ENCODE data around the gene NAB1. TPM values are rescaled to one million over a fixed set of nuclear protein-coding genes. Genes with fewer than 3 reads are reported as not detected.

Gene NAB1
- total RNA-seq, 1 experiment from 2014 or later = 137 TPM

DNA sequence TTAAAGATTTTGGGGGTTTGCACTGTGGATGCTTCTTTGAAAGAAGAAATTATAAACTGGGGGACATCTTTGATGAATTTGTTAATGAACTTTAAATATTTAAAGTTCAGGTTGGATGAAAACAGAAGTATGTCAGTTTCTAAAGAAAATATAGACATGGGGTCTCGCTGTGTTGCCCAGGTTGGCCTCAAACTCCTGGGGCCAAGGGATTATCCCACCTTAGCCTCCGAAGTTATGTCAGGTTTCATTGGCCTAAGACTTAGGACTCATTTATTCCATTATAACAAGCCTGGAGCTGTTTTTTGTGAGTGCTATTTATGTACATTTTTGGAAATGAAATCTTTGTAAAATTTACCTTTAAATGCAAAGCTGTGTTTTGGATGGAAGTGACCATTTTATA is 2.5 kb downstream of the NAB1 start:
- Histone ChIP-seq H3K9me3 (replicated peaks) (0 out of 2 replicates have a peak, but pooled peaks cover 3% of the 10 kb centered on the region), H3K4me3 (no peak overlapping the region), H3K36me3 (peaks cover 5% of the 10 kb centered on the region; the same call in 1 of the 2 replicates), H3K27me3 (no peaks in the 10 kb centered on the region), H3K4me1 (peaks cover 45% of the 10 kb centered on the region), H3K27ac (no peak overlapping the region)
- no peak for DNase-seq

DNA sequence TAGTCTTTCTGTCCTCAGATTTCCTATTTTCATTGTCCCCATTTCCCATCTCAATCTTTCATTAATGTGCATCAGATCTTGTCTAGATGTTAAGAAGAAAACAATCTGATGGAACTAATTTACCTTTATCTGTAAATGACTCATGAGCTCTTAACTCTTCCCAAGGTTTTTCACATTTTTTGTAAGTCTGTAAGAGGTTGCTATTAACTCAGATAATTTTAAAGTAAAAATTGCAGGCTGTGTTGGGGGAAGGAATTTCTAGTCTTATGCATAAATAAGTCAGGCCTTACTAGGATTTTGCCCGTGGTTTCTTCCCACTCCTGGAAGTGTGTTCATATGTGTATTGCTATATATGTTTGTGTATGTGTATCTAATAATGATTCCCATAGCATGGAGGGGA is 4.3 kb downstream of the NAB1 start:
- no peak for DNase-seq
- Histone ChIP-seq H3K9me3 (replicated peaks) (0 out of 2 replicates have a peak, but pooled peaks cover 3% of the 10 kb centered on the region), H3K27me3 (no peaks in the 10 kb centered on the region), H3K27ac (no peak overlapping the region), H3K4me1 (peaks cover 35% of the 10 kb centered on the region), H3K4me3 (no peak overlapping the region), H3K36me3 (peaks cover 9% of the 10 kb centered on the region)

DNA sequence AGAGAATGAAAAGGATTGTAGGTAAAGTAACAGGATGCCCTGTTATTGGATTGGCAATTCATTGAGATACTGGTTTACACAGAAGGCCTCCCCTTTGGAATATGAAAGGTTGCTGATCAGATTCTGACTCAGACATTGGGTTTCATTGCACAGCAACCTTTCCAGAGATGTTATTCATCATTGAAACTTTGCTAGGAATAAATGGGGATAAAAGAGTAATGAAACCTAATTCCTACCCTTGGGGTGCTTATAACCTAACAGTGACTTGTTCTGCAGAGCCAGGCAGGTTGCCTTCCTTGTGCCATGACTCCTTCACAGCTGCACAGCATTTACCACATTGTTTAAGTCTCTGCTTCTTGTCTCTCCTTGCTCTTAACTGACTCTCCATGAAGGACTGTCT is 5.0 kb downstream of the NAB1 start:
- H3K4me3 ChIP-seq = no peak overlapping the region
- no peaks in the 10 kb centered on the region for H3K27me3 ChIP-seq
- no peak overlapping the region for H3K27ac ChIP-seq
- peaks cover 15% of the 10 kb centered on the region for H3K36me3 ChIP-seq
- 0 out of 2 replicates have a peak, but pooled peaks cover 3% of the 10 kb centered on the region for H3K9me3 ChIP-seq (replicated peaks)
- DNase-seq = no peak
- peaks cover 35% of the 10 kb centered on the region for H3K4me1 ChIP-seq

DNA sequence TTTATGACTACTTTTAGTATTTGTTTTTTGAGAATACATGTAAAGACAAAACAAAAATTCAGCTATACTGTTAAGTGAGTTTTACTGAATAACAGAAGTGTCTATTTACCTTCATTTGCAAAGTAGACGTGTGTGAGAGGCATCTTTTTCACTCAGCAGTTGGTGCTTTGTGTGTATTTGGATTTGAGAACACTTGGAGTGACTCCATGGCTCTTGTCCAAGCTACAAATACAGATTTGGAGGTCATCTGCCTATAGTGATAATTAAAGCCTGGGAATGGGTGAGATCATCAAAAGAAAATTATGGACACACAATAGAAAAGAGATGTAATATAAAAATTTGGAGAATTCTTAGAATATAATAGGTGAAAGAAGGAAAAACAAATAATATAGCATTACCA is 6.2 kb downstream of the NAB1 start:
- no peaks in the 10 kb centered on the region for H3K27me3 ChIP-seq
- no peak for DNase-seq
- peaks cover 19% of the 10 kb centered on the region for H3K36me3 ChIP-seq
- H3K4me1 ChIP-seq = peaks cover 35% of the 10 kb centered on the region
- no peak overlapping the region for H3K4me3 ChIP-seq
- H3K27ac ChIP-seq = no peak overlapping the region
- H3K9me3 ChIP-seq (replicated peaks) = 0 out of 2 replicates have a peak, but pooled peaks cover 3% of the 10 kb centered on the region

DNA sequence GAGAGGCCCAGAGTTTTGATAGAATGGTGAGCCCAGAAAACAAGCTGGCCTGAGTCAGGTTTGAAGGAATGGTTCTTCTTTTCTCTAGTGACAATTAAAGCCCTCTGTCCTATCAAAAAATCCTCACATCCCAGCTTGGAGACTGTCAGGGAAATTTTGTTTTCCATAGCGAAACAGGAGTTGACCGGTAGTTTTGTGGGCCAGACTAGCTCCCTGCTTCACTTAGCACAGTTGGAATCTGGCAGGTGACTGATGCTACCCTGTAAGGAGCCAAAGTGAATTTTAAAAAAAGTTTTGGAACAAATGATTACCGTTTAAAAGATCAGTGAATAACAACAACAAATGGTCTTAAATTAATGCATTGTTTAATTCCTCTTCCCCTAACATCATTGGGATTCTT is 6.7 kb downstream of the NAB1 start:
- DNase-seq = no peak
- peaks cover 35% of the 10 kb centered on the region for H3K4me1 ChIP-seq
- no peak overlapping the region for H3K4me3 ChIP-seq
- no peak overlapping the region for H3K27ac ChIP-seq
- peaks cover 23% of the 10 kb centered on the region for H3K36me3 ChIP-seq
- no peaks in the 10 kb centered on the region for H3K27me3 ChIP-seq
- H3K9me3 ChIP-seq (replicated peaks) = 0 out of 2 replicates have a peak, but pooled peaks cover 3% of the 10 kb centered on the region

DNA sequence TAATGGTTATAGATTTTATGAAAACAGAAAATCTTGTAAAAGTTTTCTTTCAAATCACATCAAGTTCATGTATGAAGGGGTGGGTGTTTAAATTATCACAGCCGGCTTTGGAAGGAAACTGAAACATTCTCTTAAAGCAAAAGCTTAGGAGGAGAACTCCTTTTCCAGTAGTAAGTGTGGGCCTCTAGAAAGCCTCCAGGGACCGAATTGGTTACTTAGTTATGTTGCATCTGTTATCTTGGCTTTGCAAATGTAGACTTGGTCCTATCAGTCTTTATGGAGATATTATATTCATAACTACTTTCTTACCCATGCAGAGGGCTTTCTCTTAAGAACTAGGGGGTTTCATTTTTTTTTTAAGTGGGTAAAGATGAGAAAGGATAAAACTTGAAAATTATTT is 7.4 kb downstream of the NAB1 start:
- H3K9me3 ChIP-seq (replicated peaks) = 0 out of 2 replicates have a peak, but pooled peaks cover 3% of the 10 kb centered on the region
- no peak overlapping the region for H3K4me3 ChIP-seq
- peaks cover 27% of the 10 kb centered on the region for H3K4me1 ChIP-seq
- H3K27ac ChIP-seq = no peak overlapping the region
- peak; percentile 43 to 77 for DNase-seq
- peaks cover 28% of the 10 kb centered on the region for H3K36me3 ChIP-seq
- H3K27me3 ChIP-seq = no peaks in the 10 kb centered on the region

DNA sequence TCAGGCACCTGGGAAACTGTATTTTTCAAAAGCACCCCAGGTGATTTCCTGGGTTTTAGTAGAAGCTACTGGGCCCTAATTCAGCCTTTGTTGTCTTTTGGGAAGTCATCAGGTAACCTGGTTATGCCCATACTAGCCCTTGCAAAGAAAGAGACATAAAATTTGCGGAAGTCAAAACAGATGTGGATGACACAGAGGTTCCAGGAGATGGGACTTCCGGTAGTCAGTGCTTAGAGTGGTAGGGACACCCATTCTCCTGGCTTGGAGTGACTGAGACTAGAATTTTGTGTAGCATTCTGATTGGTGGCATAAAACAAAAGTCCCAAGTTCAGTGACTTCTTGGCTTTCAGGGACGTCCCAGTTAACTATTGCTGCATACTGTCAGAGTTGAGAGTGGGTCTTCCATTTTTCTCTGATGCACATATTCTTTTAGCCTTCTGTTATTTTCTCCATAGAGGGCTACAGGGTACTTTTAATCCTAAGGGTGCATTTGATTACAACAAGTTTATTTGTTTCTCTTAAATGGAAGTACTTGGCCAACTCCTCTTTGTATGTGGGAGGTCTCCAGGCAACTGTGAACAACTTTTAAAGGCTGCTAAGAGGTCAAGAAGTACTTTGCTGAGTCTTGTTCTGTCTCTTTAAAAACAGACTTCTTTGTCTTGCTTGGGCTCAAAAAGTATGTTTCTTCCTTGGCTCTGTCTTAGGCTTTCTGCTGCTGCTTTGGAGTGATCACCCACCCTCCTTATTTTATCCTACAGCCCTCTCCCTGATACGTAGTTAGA is 8.8 kb downstream of the NAB1 start:
- Histone ChIP-seq H3K27ac (no peak overlapping the region), H3K9me3 (replicated peaks) (0 out of 2 replicates have a peak, but pooled peaks cover 3% of the 10 kb centered on the region), H3K4me1 (peaks cover 27% of the 10 kb centered on the region), H3K4me3 (no peak overlapping the region), H3K27me3 (no peaks in the 10 kb centered on the region), H3K36me3 (peaks cover 35% of the 10 kb centered on the region)
- DNase-seq = no peak

DNA sequence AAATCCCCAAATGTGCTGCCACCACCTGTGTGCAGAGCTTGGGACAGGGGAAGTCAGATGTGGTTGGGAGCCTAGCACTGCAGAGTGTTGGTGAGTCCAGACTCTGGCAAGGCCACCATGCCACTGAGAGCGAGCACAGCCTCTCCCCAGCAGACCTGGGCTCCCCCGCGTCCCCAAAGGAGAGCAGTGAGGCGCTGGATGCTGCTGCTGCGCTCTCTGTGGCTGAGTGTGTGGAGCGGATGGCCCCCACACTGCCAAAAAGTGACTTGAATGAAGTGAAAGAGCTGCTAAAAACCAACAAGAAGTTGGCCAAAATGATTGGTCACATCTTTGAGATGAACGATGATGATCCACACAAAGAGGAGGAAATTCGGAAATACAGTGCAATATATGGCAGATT is 10.7 kb downstream of the NAB1 start:
- H3K4me1 ChIP-seq = peaks cover 21% of the 10 kb centered on the region
- no peak for DNase-seq
- 0 out of 2 replicates have a peak, but pooled peaks cover 3% of the 10 kb centered on the region for H3K9me3 ChIP-seq (replicated peaks)
- H3K27me3 ChIP-seq = no peaks in the 10 kb centered on the region
- no peak overlapping the region for H3K27ac ChIP-seq
- H3K36me3 ChIP-seq = peaks cover 42% of the 10 kb centered on the region
- no peak overlapping the region for H3K4me3 ChIP-seq

DNA sequence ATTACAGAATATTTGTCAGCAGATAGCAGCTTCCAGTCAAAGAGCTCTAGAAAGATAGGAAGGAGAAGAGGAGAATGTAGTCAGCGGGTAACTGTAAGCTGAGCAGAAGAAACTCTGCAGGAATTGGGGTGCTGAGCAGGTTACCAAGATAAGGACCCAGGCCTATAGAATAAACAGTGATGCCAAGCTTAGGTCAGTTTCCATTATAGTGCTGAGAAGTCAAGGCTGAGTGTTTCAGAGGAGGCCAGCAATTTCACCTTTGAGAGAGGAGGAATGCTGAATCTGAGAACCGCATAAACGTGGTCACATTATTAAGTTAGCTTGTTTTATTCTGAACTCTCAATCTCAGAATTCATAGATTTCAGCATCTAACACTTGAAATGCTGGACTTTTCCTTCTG is 13.9 kb downstream of the NAB1 start:
- Histone ChIP-seq H3K9me3 (replicated peaks) (peaks cover 8% of the 10 kb centered on the region), H3K27me3 (no peaks in the 10 kb centered on the region), H3K4me1 (0 out of 2 replicates have a peak, but pooled peaks cover 7% of the 10 kb centered on the region), H3K36me3 (peaks cover 57% of the 10 kb centered on the region), H3K4me3 (no peak overlapping the region), H3K27ac (no peak overlapping the region)
- no peak for DNase-seq

DNA sequence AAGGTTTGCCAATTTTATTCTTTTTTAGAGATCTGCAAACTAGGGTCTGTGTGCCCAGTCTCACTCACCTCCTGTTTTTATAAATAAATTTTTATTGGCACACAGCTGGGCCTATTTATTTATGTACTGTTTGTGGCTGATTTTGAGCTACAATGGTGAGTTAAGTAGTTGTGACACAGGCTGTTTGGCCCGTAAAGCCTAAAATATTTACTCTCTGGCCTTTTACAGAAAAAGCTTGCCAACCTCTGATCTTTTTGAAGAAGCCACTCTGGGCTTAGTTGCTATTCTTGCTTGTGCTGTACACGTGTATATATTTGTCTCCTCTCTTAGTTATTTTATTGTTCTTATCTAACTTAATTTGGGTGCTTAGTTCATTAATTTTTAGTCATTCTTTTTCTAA is 14.5 kb downstream of the NAB1 start:
- H3K27me3 ChIP-seq = no peaks in the 10 kb centered on the region
- H3K4me1 ChIP-seq = 0 out of 2 replicates have a peak, but pooled peaks cover 7% of the 10 kb centered on the region
- H3K9me3 ChIP-seq (replicated peaks) = peaks cover 8% of the 10 kb centered on the region
- DNase-seq = no peak
- no peak overlapping the region for H3K27ac ChIP-seq
- peaks cover 56% of the 10 kb centered on the region for H3K36me3 ChIP-seq
- H3K4me3 ChIP-seq = no peak overlapping the region

DNA sequence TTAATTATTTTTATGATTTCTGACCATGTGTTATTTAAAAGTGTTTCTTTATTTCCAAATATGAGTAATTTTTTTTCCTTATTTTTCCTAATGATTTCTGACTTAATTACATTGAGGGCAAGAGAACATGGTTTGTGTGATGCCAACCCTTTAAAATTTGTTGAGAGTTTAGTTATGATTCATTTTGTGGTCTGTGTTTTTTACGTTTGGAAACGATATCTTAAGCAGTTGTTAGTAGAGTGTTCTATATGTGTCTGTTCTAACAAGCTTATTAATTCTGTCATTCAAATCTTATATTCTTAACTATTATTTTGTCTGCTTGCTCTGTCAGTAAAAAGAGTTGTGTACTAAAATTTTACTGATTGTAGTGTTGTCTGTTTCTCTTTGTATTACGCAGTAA is 15.0 kb downstream of the NAB1 start:
- Histone ChIP-seq H3K27ac (no peak overlapping the region), H3K4me3 (no peak overlapping the region), H3K4me1 (0 out of 2 replicates have a peak, but pooled peaks cover 7% of the 10 kb centered on the region), H3K9me3 (replicated peaks) (peaks cover 8% of the 10 kb centered on the region), H3K36me3 (peaks cover 53% of the 10 kb centered on the region), H3K27me3 (no peaks in the 10 kb centered on the region)
- DNase-seq = no peak

DNA sequence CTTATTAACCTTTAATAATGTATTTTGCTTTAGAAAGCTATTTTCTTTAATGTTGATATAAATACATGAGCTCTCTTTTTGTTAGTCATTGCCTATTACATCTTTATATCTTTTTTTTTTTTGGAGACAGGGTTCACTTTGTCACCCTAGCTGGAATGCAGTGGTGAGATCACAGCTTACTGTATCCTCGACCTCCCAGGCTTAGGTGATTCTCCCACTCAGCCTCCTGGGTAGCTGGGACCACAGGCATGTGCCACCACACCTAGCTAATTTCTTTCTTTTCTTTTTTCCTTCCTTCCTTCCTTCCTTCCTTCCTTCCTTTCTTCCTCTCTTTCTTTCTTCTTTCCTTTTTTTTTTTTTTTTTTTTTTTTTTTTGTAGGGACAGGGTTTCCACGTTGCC is 15.4 kb downstream of the NAB1 start:
- DNase-seq = no peak
- Histone ChIP-seq H3K27ac (no peak overlapping the region), H3K4me3 (no peak overlapping the region)

DNA sequence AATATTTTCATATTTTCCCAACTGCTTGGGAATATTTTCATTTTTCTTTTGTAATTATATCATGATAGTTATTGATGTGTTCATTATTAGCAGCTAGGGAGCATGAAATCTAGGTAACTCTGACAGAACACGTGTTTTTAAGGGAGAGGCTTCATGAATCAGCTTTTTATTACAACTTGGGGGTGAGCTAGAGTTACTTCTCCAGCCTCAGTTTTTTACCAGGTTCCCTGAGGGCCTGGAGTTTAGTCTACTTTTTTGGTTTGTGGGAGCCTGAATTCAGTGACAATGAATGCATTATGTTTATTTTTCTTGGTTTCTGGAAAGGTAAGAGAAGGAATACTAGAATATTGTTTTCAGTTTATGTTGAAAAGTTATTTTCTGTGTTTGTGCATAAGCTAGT is 18.0 kb downstream of the NAB1 start:
- H3K27ac ChIP-seq = no peak overlapping the region
- DNase-seq = peak in 1 of 2 experiments; percentile 49
- peaks cover 61% of the 10 kb centered on the region for H3K36me3 ChIP-seq
- no peaks in the 10 kb centered on the region for H3K27me3 ChIP-seq
- 0 out of 2 replicates have a peak, but pooled peaks cover 7% of the 10 kb centered on the region for H3K4me1 ChIP-seq
- peaks cover 8% of the 10 kb centered on the region for H3K9me3 ChIP-seq (replicated peaks)
- H3K4me3 ChIP-seq = no peak overlapping the region

More for the DNA sequence above, 15.4 kb downstream of the NAB1 start:
- H3K27me3 ChIP-seq = no peaks in the 10 kb centered on the region
- 0 out of 2 replicates have a peak, but pooled peaks cover 7% of the 10 kb centered on the region for H3K4me1 ChIP-seq
- H3K9me3 ChIP-seq (replicated peaks) = peaks cover 8% of the 10 kb centered on the region
- peaks cover 57% of the 10 kb centered on the region for H3K36me3 ChIP-seq

DNA sequence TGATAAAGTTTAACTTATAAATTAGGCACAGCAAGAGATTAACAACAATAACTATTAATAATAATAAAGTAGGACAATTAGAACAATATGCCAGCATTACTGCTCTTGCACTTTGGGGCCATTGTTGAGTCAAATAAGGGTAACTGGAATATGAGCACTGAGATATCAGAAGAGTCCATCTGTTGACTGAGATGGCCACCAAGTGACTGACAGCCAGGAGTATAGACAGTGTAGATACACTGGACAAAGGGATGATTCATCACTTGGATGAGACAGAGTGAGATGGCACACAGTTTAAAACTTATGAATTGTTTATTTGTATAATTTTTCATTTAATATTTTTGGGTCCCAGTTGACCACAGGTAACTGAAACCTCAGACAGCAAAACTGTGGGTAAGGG is 20.0 kb downstream of the NAB1 start:
- H3K27ac ChIP-seq = no peak overlapping the region
- no peak overlapping the region for H3K4me3 ChIP-seq
- H3K9me3 ChIP-seq (replicated peaks) = peaks cover 8% of the 10 kb centered on the region
- H3K27me3 ChIP-seq = no peaks in the 10 kb centered on the region
- peaks cover 71% of the 10 kb centered on the region for H3K36me3 ChIP-seq
- no peak for DNase-seq
- 0 out of 2 replicates have a peak, but pooled peaks cover 7% of the 10 kb centered on the region for H3K4me1 ChIP-seq

DNA sequence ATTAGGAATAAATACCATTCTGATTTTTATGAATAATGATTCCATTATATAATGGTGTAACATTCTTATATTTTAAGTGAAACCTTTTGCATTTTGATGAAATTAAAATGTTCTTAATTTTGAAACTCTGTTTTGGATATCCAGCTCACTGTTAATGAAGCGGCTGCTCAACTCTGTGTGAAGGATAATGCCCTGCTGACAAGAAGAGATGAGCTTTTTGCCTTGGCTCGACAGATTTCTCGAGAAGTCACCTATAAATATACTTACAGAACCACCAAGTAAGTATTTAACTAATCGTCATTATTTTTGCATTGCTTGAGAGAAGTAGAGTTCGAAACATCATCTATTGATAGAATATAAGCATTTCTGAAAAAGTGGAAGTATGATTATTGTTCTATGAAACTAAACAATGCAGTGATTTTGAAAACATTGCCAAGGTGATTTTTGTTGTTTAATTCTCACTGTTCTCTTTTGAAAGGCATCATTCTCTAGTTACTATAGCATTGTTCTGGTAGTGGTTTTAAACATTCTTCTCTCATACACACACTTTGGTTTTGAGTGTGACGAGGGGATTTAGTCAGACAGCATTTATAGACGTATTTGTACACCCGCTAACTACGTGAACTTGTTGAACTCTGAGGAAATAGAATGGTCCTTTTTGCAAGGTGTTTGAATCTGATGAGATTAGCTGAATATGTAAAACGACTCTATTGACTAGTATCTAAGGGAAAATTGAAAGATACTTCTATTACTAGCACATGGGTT is 21.5 kb downstream of the NAB1 start:
- Histone ChIP-seq H3K4me1 (0 out of 2 replicates have a peak, but pooled peaks cover 7% of the 10 kb centered on the region), H3K27ac (no peak overlapping the region), H3K9me3 (replicated peaks) (peaks cover 4% of the 10 kb centered on the region), H3K27me3 (no peaks in the 10 kb centered on the region), H3K4me3 (no peak overlapping the region), H3K36me3 (peaks cover 79% of the 10 kb centered on the region)
- DNase-seq = no peak
